HepG2 (cell line): ENCODE results near the gene CTDNEP1. TPM values are rescaled to one million over a fixed set of nuclear protein-coding genes. Genes with fewer than 3 reads are reported as not detected.

Experiments used
- CBX1 ChIP-seq: IDR thresholded peaks from one replicate; pipeline ENCODE4 v1.6.1; 2016; ENCODE audit warnings: antibody characterized with exemption, low read depth
- CEBPG ChIP-seq: IDR thresholded peaks from 2 replicates; pipeline ENCODE4 v1.6.1; 2016
- PAF1 ChIP-seq: IDR thresholded peaks from 2 replicates; pipeline ENCODE4 v1.6.1; 2016; ENCODE audit warnings: missing genetic modification reagents, missing compliant biosample characterization
- REPIN1 ChIP-seq: sonication (generic); formaldehyde crosslinking; IDR thresholded peaks from 2 replicates; pipeline ENCODE4 v1.8.0; 2022; ENCODE audit warnings: missing genetic modification reagents, low read depth, mild to moderate bottlenecking, borderline replicate concordance
- REST ChIP-seq, 2 experiments: IDR thresholded peaks; 2 replicates each; pipeline ENCODE4 v1.6.1; 2011 to 2012; ENCODE audit warnings: low read length in 2 of 2, borderline replicate concordance in 1 of 2, low read depth in 1 of 2, mild to moderate bottlenecking in 1 of 2, moderate library complexity in 1 of 2
- SP5 ChIP-seq: IDR thresholded peaks from 2 replicates; pipeline ENCODE4 v1.6.1; 2016; ENCODE audit warnings: low read depth, borderline replicate concordance
- TERF1 ChIP-seq: sonication (generic); formaldehyde crosslinking; IDR thresholded peaks from 2 replicates; pipeline ENCODE4 v1.8.0; 2022; ENCODE audit warnings: mild to moderate bottlenecking, missing genetic modification reagents, moderate library complexity
- ZFX ChIP-seq: sonication (generic); formaldehyde crosslinking; IDR thresholded peaks from 2 replicates; pipeline ENCODE4 v1.4.0; 2020; ENCODE audit warnings: mild to moderate bottlenecking, low read depth, missing genetic modification reagents, moderate library complexity
- ZKSCAN5 ChIP-seq: sonication (generic); formaldehyde crosslinking; IDR thresholded peaks from 2 replicates; pipeline ENCODE4 v1.5.1; 2020; ENCODE audit warnings: mild to moderate bottlenecking, missing genetic modification reagents
- ZNF230 ChIP-seq: sonication (generic); formaldehyde crosslinking; IDR thresholded peaks from 2 replicates; pipeline ENCODE4 v1.4.0; 2020; ENCODE audit warnings: mild to moderate bottlenecking, missing genetic modification reagents
- ZNF280B ChIP-seq: sonication (generic); formaldehyde crosslinking; IDR thresholded peaks from 2 replicates; pipeline ENCODE4 v1.5.0; 2020; ENCODE audit warnings: missing genetic modification reagents, mild to moderate bottlenecking, borderline replicate concordance
- ZNF430 ChIP-seq: sonication (generic); formaldehyde crosslinking; IDR thresholded peaks from 2 replicates; pipeline ENCODE4 v1.9.0; 2021; ENCODE audit warnings: mild to moderate bottlenecking, missing genetic modification reagents
- ZNF616 ChIP-seq: sonication (generic); formaldehyde crosslinking; IDR thresholded peaks from 2 replicates; pipeline ENCODE4 v1.5.0; 2020; ENCODE audit warnings: low read depth, mild to moderate bottlenecking, missing genetic modification reagents
- ZNF629 ChIP-seq: sonication (generic); formaldehyde crosslinking; conservative IDR thresholded peaks from 2 replicates; pipeline ENCODE4 v1.5.0; 2020; ENCODE audit warnings: missing genetic modification reagents
- ZNF770 ChIP-seq: sonication (generic); formaldehyde crosslinking; IDR thresholded peaks from 2 replicates; pipeline ENCODE4 v1.5.0; 2020; ENCODE audit warnings: mild to moderate bottlenecking, missing genetic modification reagents
- polyA plus RNA-seq, 8 experiments: library from polyadenylated mRNA; depleted of rRNA in 3 of 8; stranded (reverse) in 7 of 8; unstranded in 1 of 8; fragments of >200 nt; fragmentation: Illumina TruSeq in 4 of 8; extraction: Trizol in 4 of 8; gene quantifications; 2 replicates each; pipeline versions ENCODE4 v1.2.1 to v1.2.3, GENCODE V29; 2011 to 2016; ENCODE audit warnings: low read depth in 4 of 8, missing spikeins in 1 of 8, mixed read lengths in 1 of 8; ENCODE audit not compliant: insufficient read depth in 1 of 8
- total RNA-seq, 5 experiments: library from RNA; depleted of rRNA; stranded (reverse); fragments of >200 nt; fragmentation: Illumina TruSeq; extraction: Trizol; gene quantifications; 2 replicates each; pipeline ENCODE4 v1.2.3, GENCODE V29; 2016; ENCODE audit warnings: low read depth in 1 of 5

CTDNEP1 gene
- total and polyA plus RNA-seq, 2 of the 13 experiments (the other 11 are each of a cell fraction or from before 2014, with no cell fraction given): 19.8 to 118 TPM

GRCh38 chr17:7258731-7259554 is 7.4 kb upstream of the CTDNEP1 start (continued):
- TF ChIP-seq REST (IDR thresholded peaks at IDR 0.05; ENCODE audit: borderline replicate concordance in 1 of 2, low read depth in 1 of 2, low read length in 2 of 2) (0 out of 4 replicates have a peak, but pooled peaks of 1 of the 2 experiments have one; percentile 4), CEBPG (peak; percentile 98), ZNF280B (CRISPR knock-in tag) (0 out of 2 replicates have a peak, but pooled peaks have one; percentile 44), PAF1 (no peak), ZNF230 (no peak), ZNF430 (CRISPR knock-in tag) (no peak), ZKSCAN5 (CRISPR knock-in tag) (no peak), ZNF770 (CRISPR knock-in tag) (no peak), REPIN1 (no peak; the same call in 1 of the 2 replicates), ZNF616 (CRISPR knock-in tag) (no peak), ZFX (peak; percentile 45; the same call in 1 of the 2 replicates), SP5 (CRISPR knock-in tag) (peak; percentile 93), ZNF629 (no peak), TERF1 (CRISPR knock-in tag) (no peak), CBX1 (no peak)
